Measurements from ENCODE around the gene SPATA17.

DNA sequence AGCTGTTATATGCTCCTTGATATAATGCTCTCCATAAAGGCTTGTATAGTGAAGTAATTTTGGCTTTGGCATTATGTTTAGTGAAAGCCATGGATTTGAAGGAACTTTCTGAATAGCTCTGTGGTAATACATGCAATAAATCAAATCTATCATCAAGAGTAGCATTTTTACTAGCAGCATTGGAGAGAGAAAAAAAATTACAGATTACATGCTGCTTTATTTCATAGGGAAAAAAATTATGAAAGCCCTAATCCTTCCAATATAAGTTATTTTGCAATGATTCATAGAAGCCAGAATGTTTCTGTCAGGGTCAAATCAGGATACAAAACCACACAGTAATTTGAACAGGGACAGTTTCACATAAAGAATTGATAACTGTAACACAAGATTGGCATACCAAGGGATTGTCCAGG lies 250.0 kb downstream of the SPATA17 start:
- TF ChIP-seq POLR2AphosphoS5 (IDR thresholded peaks at IDR 0.05): no peak
- TF ChIP-seq, protein P1, sequence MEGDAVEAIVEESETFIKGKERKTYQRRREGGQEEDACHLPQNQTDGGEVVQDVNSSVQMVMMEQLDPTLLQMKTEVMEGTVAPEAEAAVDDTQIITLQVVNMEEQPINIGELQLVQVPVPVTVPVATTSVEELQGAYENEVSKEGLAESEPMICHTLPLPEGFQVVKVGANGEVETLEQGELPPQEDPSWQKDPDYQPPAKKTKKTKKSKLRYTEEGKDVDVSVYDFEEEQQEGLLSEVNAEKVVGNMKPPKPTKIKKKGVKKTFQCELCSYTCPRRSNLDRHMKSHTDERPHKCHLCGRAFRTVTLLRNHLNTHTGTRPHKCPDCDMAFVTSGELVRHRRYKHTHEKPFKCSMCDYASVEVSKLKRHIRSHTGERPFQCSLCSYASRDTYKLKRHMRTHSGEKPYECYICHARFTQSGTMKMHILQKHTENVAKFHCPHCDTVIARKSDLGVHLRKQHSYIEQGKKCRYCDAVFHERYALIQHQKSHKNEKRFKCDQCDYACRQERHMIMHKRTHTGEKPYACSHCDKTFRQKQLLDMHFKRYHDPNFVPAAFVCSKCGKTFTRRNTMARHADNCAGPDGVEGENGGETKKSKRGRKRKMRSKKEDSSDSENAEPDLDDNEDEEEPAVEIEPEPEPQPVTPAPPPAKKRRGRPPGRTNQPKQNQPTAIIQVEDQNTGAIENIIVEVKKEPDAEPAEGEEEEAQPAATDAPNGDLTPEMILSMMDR (IDR thresholded peaks at IDR 0.05): no peak
